GM19455 (cell line): ENCODE data around the gene TCP11L2.

Source experiments
- ATAC-seq: cut with Tn5 transposase; IDR thresholded peaks from one replicate; pipeline ENCODE4 v1.9.1; 2021; ENCODE audit not compliant: unreplicated experiment

TCP11L2 gene

DNA sequence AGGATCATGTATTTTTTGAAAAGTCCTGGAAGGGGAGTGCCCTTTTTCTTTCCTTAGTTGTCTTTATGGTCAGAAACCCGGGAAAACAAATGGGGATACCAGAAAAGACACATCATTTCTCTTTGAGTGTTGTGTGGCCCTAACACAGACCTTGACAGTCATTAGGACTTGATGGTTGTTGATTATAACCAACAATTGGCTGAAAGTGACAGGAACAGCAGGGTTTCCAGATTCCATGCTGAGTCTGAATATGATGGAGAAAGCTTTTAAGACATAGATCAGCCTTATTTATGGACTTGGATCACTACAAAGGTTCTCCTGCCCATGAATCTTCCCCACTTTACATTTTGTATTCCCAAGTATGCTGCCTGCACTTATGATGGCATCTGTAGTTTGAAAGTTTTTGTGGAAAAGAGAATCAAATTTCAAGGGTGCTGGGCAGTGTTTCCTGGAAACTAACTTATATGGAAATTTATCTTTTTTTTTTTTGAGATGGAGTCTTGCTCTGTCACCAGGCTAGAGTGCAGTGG is 85.4 kb downstream of the TCP11L2 start:
- ATAC-seq: no peak

DNA sequence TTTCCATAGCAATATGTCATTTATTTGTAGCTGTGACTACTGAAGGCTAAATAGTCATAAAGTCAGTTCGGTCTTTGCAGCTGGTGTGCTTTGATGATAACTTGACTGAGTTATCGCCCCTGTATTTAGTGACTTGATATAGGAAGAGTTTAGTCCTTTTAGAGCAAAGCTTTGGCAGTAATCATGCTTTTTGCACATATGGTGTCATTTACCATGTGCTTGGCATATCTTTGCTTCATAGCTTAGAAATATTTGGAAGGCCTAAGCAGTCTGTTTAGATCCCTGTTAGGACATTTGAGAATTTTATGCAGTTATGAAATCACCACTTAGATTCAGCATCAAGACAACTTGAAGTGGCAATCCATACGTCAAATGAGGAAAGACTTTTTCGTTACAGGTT is 86.6 kb downstream of the TCP11L2 start:
- ATAC-seq: no peak

DNA sequence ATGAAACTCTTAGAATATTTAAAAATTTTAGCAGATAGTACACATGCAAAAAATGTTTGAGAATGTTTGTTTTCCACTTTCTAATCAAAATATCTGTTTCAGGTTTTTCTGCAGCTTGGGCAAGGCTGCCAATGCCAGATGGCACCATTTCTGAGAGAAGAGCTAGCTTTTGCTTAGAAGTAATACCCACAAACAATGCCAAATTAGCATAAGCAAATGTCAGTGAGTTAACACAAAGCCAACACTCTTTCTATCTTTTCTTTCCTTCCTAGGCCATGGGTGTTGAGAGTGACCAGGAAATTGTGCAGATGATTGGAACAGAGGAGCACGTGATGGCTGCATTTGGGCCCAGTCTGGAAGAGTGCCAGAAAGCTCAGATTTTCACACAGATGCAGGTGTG is 90.2 kb downstream of the TCP11L2 start:
- no peak for ATAC-seq
